Brain microvascular endothelial cell (primary cell): Measurements from ENCODE around the gene PRDM15.

Source experiments
- DNase-seq: peaks from one replicate; pipeline ENCODE4 v3.0.0-alpha.2; 2020
- H3K27ac ChIP-seq: fragments of 250-450 bp; sonication (Bioruptor Pico); 2 replicates; pipeline ENCODE4 v1.5.1; 2020; ENCODE audit warnings: mild to moderate bottlenecking, moderate library complexity
- H3K27me3 ChIP-seq: fragments of 250-450 bp; sonication (Bioruptor Pico); replicated peaks from 2 replicates; pipeline ENCODE4 v1.5.1; 2020; ENCODE audit warnings: mild to moderate bottlenecking
- H3K36me3 ChIP-seq: fragments of 250-450 bp; sonication (Bioruptor Pico); replicated peaks from 2 replicates; pipeline ENCODE4 v1.5.1; 2020; ENCODE audit warnings: mild to moderate bottlenecking
- H3K4me3 ChIP-seq: 2 replicates; pipeline ENCODE4 v1.5.1; 2011; ENCODE audit warnings: low read depth, mild to moderate bottlenecking, control low read depth, low read length, moderate library complexity
- in situ Hi-C: cut with HindIII; loops from 2 replicates; pipeline ENCODE4 v1.10.0; 2017; ENCODE audit warnings: low sequenced_read_pairs, low pct_ligation_motif_present
- TF ChIP-seq, protein P1 (sequence below): IDR thresholded peaks from 2 replicates; pipeline ENCODE4 v1.5.1; 2011; ENCODE audit warnings: low read depth, mild to moderate bottlenecking, moderate library complexity, low read length, control low read depth, inconsistent platforms; ENCODE audit errors: missing control alignments

Gene PRDM15

DNA sequence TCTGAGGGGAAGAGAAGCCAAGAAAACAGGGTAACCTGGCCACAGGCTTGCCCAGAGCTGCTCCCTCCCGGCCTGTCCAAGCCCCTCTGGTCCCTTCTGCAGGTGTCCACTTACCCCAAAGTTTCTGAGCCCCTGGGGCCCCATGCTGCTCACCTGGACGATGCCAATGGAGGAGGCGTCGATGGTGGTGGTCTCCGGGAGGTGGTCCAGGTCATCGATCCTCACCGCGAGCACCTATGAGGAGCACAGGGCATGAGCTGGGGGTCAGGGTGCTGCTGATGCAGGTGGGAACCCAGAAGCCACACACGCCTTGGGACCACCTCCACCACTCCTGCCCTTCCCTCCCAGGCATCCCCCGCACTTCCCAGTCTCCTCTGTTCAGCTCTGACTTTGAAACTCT, 74.8 kb downstream of the PRDM15 start:
- Histone ChIP-seq H3K36me3 (peaks cover 11% of the 10 kb centered on the region), H3K27me3 (no peaks in the 10 kb centered on the region), H3K4me3 (no peak overlapping the region), H3K27ac (no peak overlapping the region)
- TF ChIP-seq, protein P1, sequence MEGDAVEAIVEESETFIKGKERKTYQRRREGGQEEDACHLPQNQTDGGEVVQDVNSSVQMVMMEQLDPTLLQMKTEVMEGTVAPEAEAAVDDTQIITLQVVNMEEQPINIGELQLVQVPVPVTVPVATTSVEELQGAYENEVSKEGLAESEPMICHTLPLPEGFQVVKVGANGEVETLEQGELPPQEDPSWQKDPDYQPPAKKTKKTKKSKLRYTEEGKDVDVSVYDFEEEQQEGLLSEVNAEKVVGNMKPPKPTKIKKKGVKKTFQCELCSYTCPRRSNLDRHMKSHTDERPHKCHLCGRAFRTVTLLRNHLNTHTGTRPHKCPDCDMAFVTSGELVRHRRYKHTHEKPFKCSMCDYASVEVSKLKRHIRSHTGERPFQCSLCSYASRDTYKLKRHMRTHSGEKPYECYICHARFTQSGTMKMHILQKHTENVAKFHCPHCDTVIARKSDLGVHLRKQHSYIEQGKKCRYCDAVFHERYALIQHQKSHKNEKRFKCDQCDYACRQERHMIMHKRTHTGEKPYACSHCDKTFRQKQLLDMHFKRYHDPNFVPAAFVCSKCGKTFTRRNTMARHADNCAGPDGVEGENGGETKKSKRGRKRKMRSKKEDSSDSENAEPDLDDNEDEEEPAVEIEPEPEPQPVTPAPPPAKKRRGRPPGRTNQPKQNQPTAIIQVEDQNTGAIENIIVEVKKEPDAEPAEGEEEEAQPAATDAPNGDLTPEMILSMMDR = no peak
- no peak for DNase-seq
- in situ Hi-C loops = no loop called here

GRCh38 chr21:41803316-41803715, 75.8 kb downstream of the PRDM15 start:
- no peak for DNase-seq
- in situ Hi-C loops = no loop called here
- TF ChIP-seq, protein P1 = no peak
- H3K4me3 ChIP-seq = no peak overlapping the region
- no peaks in the 10 kb centered on the region for H3K27me3 ChIP-seq
- H3K27ac ChIP-seq = no peak overlapping the region
- peaks cover 16% of the 10 kb centered on the region for H3K36me3 ChIP-seq

- no peak overlapping the region for H3K27ac ChIP-seq
- TF ChIP-seq, protein P1 = no peak
- no peaks in the 10 kb centered on the region for H3K27me3 ChIP-seq
- DNase-seq = no peak
- no peak overlapping the region for H3K4me3 ChIP-seq
- H3K36me3 ChIP-seq = peaks cover 17% of the 10 kb centered on the region
- in situ Hi-C loops = no loop called here
Observed at GRCh38 chr21:41802684-41803083, 76.5 kb downstream of the PRDM15 start.

GRCh38 chr21:41802198-41802584, 77.0 kb downstream of the PRDM15 start:
- TF ChIP-seq, protein P1 = no peak
- Histone ChIP-seq H3K27me3 (no peaks in the 10 kb centered on the region), H3K36me3 (peaks cover 17% of the 10 kb centered on the region), H3K4me3 (no peak overlapping the region), H3K27ac (no peak overlapping the region)
- in situ Hi-C loops = no loop called here
- no peak for DNase-seq

DNA sequence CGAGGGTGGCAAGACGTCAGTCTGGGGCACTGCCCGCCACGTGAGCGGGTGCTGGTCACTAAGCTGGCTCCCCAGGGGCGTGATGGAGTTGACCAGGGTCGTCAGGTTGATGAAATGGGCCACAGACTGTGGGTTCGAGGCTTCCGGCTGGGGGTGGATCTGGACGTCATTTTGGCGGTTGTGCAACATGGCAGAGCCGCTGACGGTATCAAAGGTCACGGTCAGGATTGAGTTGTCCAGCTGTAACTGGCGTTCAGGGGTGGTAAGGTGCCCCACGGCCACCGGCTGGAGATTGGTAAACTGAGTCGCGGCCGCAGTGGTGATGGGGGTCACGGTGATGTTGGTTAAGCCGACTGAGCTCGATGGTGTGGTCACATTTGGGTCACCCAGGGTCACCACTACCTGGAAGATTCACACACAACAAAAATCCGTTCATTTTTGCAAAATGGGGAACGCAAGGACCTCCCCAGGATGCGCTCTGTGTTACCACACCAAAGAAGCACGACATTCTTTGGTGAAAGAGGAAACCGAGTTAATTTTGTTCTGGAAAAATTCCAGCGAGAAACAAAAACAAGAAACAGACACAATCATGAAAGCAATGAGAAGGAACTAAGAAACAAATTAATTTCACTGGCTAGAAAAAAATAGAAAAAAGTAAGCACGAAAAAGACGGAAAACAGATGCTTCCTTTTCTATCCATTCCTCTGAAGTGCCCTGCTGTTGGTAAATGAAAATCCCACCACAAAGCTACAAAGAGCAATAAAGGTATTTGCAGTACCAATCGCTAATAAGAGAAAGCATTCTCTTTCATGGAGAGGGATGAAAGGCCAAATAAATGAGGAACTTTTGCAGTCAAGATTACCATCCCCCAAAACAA, 77.6 kb downstream of the PRDM15 start:
- H3K27ac ChIP-seq = no peak overlapping the region
- in situ Hi-C loops = no loop called here
- H3K4me3 ChIP-seq = no peak overlapping the region
- DNase-seq = no peak
- TF ChIP-seq, protein P1 = no peak
- peaks cover 17% of the 10 kb centered on the region for H3K36me3 ChIP-seq
- no peaks in the 10 kb centered on the region for H3K27me3 ChIP-seq
